D341Med (cell line): ENCODE results near the gene ALK.

Experiments used
- DNase-seq: peaks from one replicate; pipeline ENCODE4 v3.0.0; 2012; ENCODE audit warnings: low spot score

ALK gene

GRCh38 chr2:29796446-29796845 lies 124.9 kb downstream of the ALK start:
- no peak for DNase-seq

GRCh38 chr2:29789911-29790485 lies 131.4 kb downstream of the ALK start:
- DNase-seq, result peak; percentile 55

- no peak for DNase-seq
Measured at GRCh38 chr2:29787473-29788465, 133.6 kb downstream of the ALK start.

GRCh38 chr2:29786361-29786760 lies 135.0 kb downstream of the ALK start:
- no peak for DNase-seq

GRCh38 chr2:29783666-29784065 lies 137.7 kb downstream of the ALK start:
- peak; percentile 33 for DNase-seq

- no peak for DNase-seq
Measured at GRCh38 chr2:29782549-29783458, 138.6 kb downstream of the ALK start.

- peak; percentile 41 for DNase-seq
Measured at GRCh38 chr2:29782087-29782486, 139.3 kb downstream of the ALK start.

GRCh38 chr2:29780906-29781305 lies 140.5 kb downstream of the ALK start:
- DNase-seq, result no peak

GRCh38 chr2:29777161-29777560 lies 144.2 kb downstream of the ALK start:
- no peak for DNase-seq

GRCh38 chr2:29776406-29776805 lies 145.0 kb downstream of the ALK start:
- DNase-seq, result no peak

GRCh38 chr2:29775937-29776336 lies 145.4 kb downstream of the ALK start:
- DNase-seq, result no peak

GRCh38 chr2:29774624-29775023 lies 146.8 kb downstream of the ALK start:
- no peak for DNase-seq

GRCh38 chr2:29770846-29771245 lies 150.5 kb downstream of the ALK start:
- DNase-seq, result no peak

- DNase-seq, result no peak
Measured at GRCh38 chr2:29769847-29770246, 151.5 kb downstream of the ALK start.

GRCh38 chr2:29767606-29768335 lies 153.6 kb downstream of the ALK start:
- DNase-seq, result peak; percentile 37

GRCh38 chr2:29766191-29766590 lies 155.2 kb downstream of the ALK start:
- DNase-seq, result no peak

- DNase-seq, result no peak
Measured at GRCh38 chr2:29765721-29766120, 155.7 kb downstream of the ALK start.

GRCh38 chr2:29763371-29763770 lies 158.0 kb downstream of the ALK start:
- no peak for DNase-seq

- DNase-seq, result no peak
Measured at GRCh38 chr2:29762239-29762638, 159.1 kb downstream of the ALK start.

- no peak for DNase-seq
Measured at GRCh38 chr2:29761278-29761677, 160.1 kb downstream of the ALK start.

- no peak for DNase-seq
Measured at GRCh38 chr2:29760008-29760407, 161.4 kb downstream of the ALK start.

GRCh38 chr2:29759360-29759759 lies 162.0 kb downstream of the ALK start:
- no peak for DNase-seq
